ENCODE results near the gene AHRR. TPM values are rescaled to one million over a fixed set of nuclear protein-coding genes. Genes with fewer than 3 reads are reported as not detected.

The AHRR gene
- total and polyA plus RNA-seq, 9 of the 15 experiments (the other 6 are each of a cell fraction or from before 2014, with no cell fraction given), result 0.06 to 1.6 (median 0.75) TPM; not detected in 1

- Histone ChIP-seq H3K27ac (ENCODE audit: extremely low read depth, low read depth, low read length) (no peak overlapping the region), H3K9ac (ENCODE audit: insufficient read depth in 1 of 2, low read depth in 2 of 2, low read length in 2 of 2) (no peak overlapping the region), H3K9me1 (ENCODE audit: control insufficient read depth, insufficient read depth, low read length) (no peaks in the 10 kb centered on the region), H2AFZ (ENCODE audit: low read depth, low read length) (no peak overlapping the region), H3K27me3 (ENCODE audit: control insufficient read depth in 2 of 2, insufficient read depth in 2 of 2, low read length in 2 of 2) (peaks cover 25 to 76% of the 10 kb centered on the region in 2 experiments; a peak in 4 of 5 replicates), H3K79me2 (ENCODE audit: control insufficient read depth, insufficient read depth, low read length) (no peaks in the 10 kb centered on the region), H4K20me1 (replicated peaks; ENCODE audit: control insufficient read depth, insufficient read depth, low read length) (peaks cover 14% of the 10 kb centered on the region; the same call in 1 of the 2 replicates), H3K9me3 (replicated peaks; ENCODE audit: control insufficient read depth, insufficient read depth, low read depth, low read length) (no peaks in the 10 kb centered on the region), H3K4me2 (ENCODE audit: insufficient read depth, low read length) (no peak overlapping the region), H3K4me1 (replicated peaks in 1 of 2; ENCODE audit: control insufficient read depth in 2 of 2, insufficient read depth in 2 of 2, low read length in 2 of 2) (peaks cover 0 to 84% of the 10 kb centered on the region in 2 experiments; a peak in 2 of 5 replicates), H3K4me3 (no peak overlapping the region), H3K36me3 (ENCODE audit: control insufficient read depth, insufficient read depth, low read length) (no peaks in the 10 kb centered on the region)
- POLR2A ChIA-PET, result no interaction called here
- CTCF ChIA-PET (ENCODE audit: low intra/inter-chr PET ratio), result no interaction called here
- BruUV-seq (replicated peaks), result no TSS peak
- in situ Hi-C loops (cut with MboI) (no loop called here), intact Hi-C loops (cut with micrococcal nuclease) (loop anchor here (10.0 kb wide), 1 partner anchor 137 kb away; the partner anchor contains the start of gene CEP72)
- FAIRE-seq (no peak), ATAC-seq (no peak), DNase-seq (ENCODE audit: extremely low read depth in 1 of 4, low spot score in 3 of 4) (no peak)
- WGBS (ENCODE audit: insufficient coverage, low coverage, missing lambda C conversion rate), result 21% methylated on average over 13 of the region's 13 CpGs
- TF ChIP-seq, protein P1, sequence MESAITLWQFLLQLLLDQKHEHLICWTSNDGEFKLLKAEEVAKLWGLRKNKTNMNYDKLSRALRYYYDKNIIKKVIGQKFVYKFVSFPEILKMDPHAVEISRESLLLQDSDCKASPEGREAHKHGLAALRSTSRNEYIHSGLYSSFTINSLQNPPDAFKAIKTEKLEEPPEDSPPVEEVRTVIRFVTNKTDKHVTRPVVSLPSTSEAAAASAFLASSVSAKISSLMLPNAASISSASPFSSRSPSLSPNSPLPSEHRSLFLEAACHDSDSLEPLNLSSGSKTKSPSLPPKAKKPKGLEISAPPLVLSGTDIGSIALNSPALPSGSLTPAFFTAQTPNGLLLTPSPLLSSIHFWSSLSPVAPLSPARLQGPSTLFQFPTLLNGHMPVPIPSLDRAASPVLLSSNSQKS (CRISPR knock-in tag; IDR thresholded peaks at IDR 0.05), result no peak
These were observed 156.4 kb downstream of the AHRR start for GRCh38 chr5:477871-478270.

DNA sequence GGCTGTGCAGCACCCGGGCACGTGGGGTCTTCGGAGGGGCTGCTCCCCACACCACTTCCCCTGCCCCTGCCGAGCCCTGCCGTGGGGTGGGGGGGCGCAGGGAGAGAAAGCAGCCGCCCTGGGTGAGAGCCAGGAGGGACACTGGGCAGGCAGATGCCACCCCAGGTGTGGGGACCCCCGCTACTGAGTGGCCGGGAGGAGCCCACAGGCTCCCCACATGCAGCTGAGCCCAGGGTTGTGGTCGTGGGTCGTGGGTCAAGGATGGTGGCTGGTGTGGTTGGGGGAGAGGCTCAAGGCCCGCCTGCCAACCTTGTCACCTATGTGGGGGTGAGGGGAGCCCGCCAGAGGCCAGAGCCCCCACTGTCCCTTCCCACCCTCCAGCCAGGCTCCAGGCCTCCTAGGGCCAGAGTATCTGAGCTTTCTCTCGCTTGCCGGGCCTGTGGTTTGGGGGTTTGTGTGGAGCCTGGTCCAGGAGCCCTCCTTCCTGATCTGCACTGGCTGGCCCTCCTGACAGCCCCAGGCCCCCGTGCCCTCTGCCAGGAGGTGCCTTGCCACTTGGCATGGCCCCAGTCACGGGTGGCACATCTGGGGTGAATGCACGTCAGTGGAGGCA, 157.0 kb downstream of the AHRR start:
- peaks cover 0 to 86% of the 10 kb centered on the region in 2 experiments; a peak in 2 of 5 replicates for H3K4me1 ChIP-seq (replicated peaks in 1 of 2; ENCODE audit: control insufficient read depth in 2 of 2, insufficient read depth in 2 of 2, low read length in 2 of 2)
- peaks cover 14% of the 10 kb centered on the region; the same call in 1 of the 2 replicates for H4K20me1 ChIP-seq (replicated peaks; ENCODE audit: control insufficient read depth, insufficient read depth, low read length)
- H3K4me2 ChIP-seq (ENCODE audit: insufficient read depth, low read length), result no peak overlapping the region
- intact Hi-C loops (cut with micrococcal nuclease), result loop anchor here (10.0 kb wide), 1 partner anchor 136 kb away; the partner anchor contains the start of gene CEP72
- no peak overlapping the region for H3K27ac ChIP-seq (ENCODE audit: extremely low read depth, low read depth, low read length)
- FAIRE-seq (no peak), ATAC-seq (no peak), DNase-seq (ENCODE audit: extremely low read depth in 1 of 4, low spot score in 3 of 4) (no peak)
- in situ Hi-C loops (cut with MboI), result no loop called here
- no peak overlapping the region for H2AFZ ChIP-seq (ENCODE audit: low read depth, low read length)
- H3K9me3 ChIP-seq (replicated peaks; ENCODE audit: control insufficient read depth, insufficient read depth, low read depth, low read length), result no peaks in the 10 kb centered on the region
- WGBS (ENCODE audit: insufficient coverage, low coverage, missing lambda C conversion rate), result 22% methylated on average over 13 of the region's 18 CpGs
- CTCF ChIA-PET (ENCODE audit: low intra/inter-chr PET ratio), result no interaction called here
- no TSS peak for BruUV-seq (replicated peaks)
- H3K9ac ChIP-seq (ENCODE audit: insufficient read depth in 1 of 2, low read depth in 2 of 2, low read length in 2 of 2), result no peak overlapping the region
- H3K9me1 ChIP-seq (ENCODE audit: control insufficient read depth, insufficient read depth, low read length), result no peaks in the 10 kb centered on the region
- peaks cover 25 to 82% of the 10 kb centered on the region in 2 experiments; a peak in 4 of 5 replicates for H3K27me3 ChIP-seq (ENCODE audit: control insufficient read depth in 2 of 2, insufficient read depth in 2 of 2, low read length in 2 of 2)
- no peaks in the 10 kb centered on the region for H3K36me3 ChIP-seq (ENCODE audit: control insufficient read depth, insufficient read depth, low read length)
- H3K79me2 ChIP-seq (ENCODE audit: control insufficient read depth, insufficient read depth, low read length), result no peaks in the 10 kb centered on the region
- POLR2A ChIA-PET, result interaction anchor here (0.7 kb wide), 1 partner anchor 63 kb away, joined by 3 read pairs; no protein-coding TSS in a partner anchor
- no peak overlapping the region for H3K4me3 ChIP-seq
- no peak for TF ChIP-seq PPARD (CRISPR knock-in tag; IDR thresholded peaks at IDR 0.05)
- TF ChIP-seq RBFOX2 (IDR thresholded peaks at IDR 0.05; ENCODE audit: low read depth, low read length), result 0 out of 2 replicates have a peak, but pooled peaks have one; percentile 17
- TF ChIP-seq, protein P2, sequence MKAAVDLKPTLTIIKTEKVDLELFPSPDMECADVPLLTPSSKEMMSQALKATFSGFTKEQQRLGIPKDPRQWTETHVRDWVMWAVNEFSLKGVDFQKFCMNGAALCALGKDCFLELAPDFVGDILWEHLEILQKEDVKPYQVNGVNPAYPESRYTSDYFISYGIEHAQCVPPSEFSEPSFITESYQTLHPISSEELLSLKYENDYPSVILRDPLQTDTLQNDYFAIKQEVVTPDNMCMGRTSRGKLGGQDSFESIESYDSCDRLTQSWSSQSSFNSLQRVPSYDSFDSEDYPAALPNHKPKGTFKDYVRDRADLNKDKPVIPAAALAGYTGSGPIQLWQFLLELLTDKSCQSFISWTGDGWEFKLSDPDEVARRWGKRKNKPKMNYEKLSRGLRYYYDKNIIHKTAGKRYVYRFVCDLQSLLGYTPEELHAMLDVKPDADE (conservative IDR thresholded peaks at IDR 0.05; ENCODE audit: control insufficient read depth, low read depth, low read length), result no peak
- no peak for TF ChIP-seq HDAC8 (tag; IDR thresholded peaks at IDR 0.05)
- TF ChIP-seq NR4A1 (CRISPR knock-in tag; IDR thresholded peaks at IDR 0.05), result no peak
- TF ChIP-seq NR4A1 (tag; IDR thresholded peaks at IDR 0.05), result no peak
- no peak for TF ChIP-seq PHB2 (IDR thresholded peaks at IDR 0.05; ENCODE audit: low read depth)
- TF ChIP-seq KDM5B (IDR thresholded peaks at IDR 0.05; ENCODE audit: insufficient replicate concordance, low read depth, low read length), result no peak
- TF ChIP-seq CBX8 (IDR thresholded peaks at IDR 0.05; ENCODE audit: borderline replicate concordance, extremely low read depth, low read depth, low read length, poor library complexity, severe bottlenecking), result no peak
- no peak for TF ChIP-seq NR3C1 (CRISPR knock-in tag; IDR thresholded peaks at IDR 0.05)
- no peak for TF ChIP-seq ZNF124 (CRISPR knock-in tag; IDR thresholded peaks at IDR 0.05)
